SK-N-SH treated with all-trans-retinoic acid at 6 μM for 48 hours (cell line): ENCODE measurements around the gene SELENOF.
A peak's percentile ranks its signal among the peaks of the same experiment; 100 is the strongest.

Source experiments
- ATAC-seq: fragments of 200-7000 bp; cut with Tn5 transposase; 3 replicates; pipeline ENCODE4 v1.9.1; 2020; ENCODE audit warnings: mild to moderate bottlenecking, moderate library complexity
- ARNTL ChIP-seq: fragments of 450-650 bp; formaldehyde crosslinking; IDR thresholded peaks from 2 replicates; pipeline ENCODE4 v1.5.0; 2020; ENCODE audit warnings: low read depth, mild to moderate bottlenecking, moderate library complexity, borderline replicate concordance
- BACH2 ChIP-seq: fragments of 250-450 bp; sonication (Bioruptor Pico); IDR thresholded peaks from 2 replicates; pipeline ENCODE4 v1.9.0; 2021; ENCODE audit warnings: mild to moderate bottlenecking, borderline replicate concordance
- CSDC2 ChIP-seq: fragments of 250-450 bp; sonication (Bioruptor Pico); IDR thresholded peaks from 2 replicates; pipeline ENCODE4 v1.5.0; 2020; ENCODE audit warnings: mild to moderate bottlenecking, moderate library complexity
- CSRNP3 ChIP-seq: fragments of 250-450 bp; sonication (Bioruptor Pico); IDR thresholded peaks from 2 replicates; pipeline ENCODE4 v1.5.1; 2021; ENCODE audit warnings: mild to moderate bottlenecking, moderate library complexity
- ESRRG ChIP-seq: fragments of 250-450 bp; sonication (Bioruptor Pico); IDR thresholded peaks from 2 replicates; pipeline ENCODE4 v1.6.1; 2021; ENCODE audit warnings: mild to moderate bottlenecking
- GLIS3 ChIP-seq: fragments of 250-450 bp; sonication (Bioruptor Pico); IDR thresholded peaks from 2 replicates; pipeline ENCODE4 v1.5.0; 2020; ENCODE audit warnings: mild to moderate bottlenecking, moderate library complexity
- ISL1 ChIP-seq: fragments of 250-450 bp; sonication (Bioruptor Pico); IDR thresholded peaks from 2 replicates; pipeline ENCODE4 v2.1.2; 2022; ENCODE audit warnings: mild to moderate bottlenecking, moderate library complexity
- OSR1 ChIP-seq: fragments of 250-450 bp; sonication (Bioruptor Pico); IDR thresholded peaks from 2 replicates; pipeline ENCODE4 v1.8.0; 2022; ENCODE audit warnings: moderate library complexity, mild to moderate bottlenecking, inconsistent platforms
- PATZ1 ChIP-seq: fragments of 250-450 bp; sonication (Bioruptor Pico); IDR thresholded peaks from 2 replicates; pipeline ENCODE4 v1.8.0; 2020; ENCODE audit warnings: mild to moderate bottlenecking, moderate library complexity, borderline replicate concordance
- POU6F1 ChIP-seq: fragments of 250-450 bp; sonication (Bioruptor Pico); IDR thresholded peaks from 2 replicates; pipeline ENCODE4 v1.8.0; 2021; ENCODE audit warnings: low read depth, mild to moderate bottlenecking, moderate library complexity, borderline replicate concordance
- PPARA ChIP-seq: fragments of 250-450 bp; sonication (Bioruptor Pico); IDR thresholded peaks from 2 replicates; pipeline ENCODE4 v1.5.0; 2020; ENCODE audit warnings: mild to moderate bottlenecking, borderline replicate concordance
- RARB ChIP-seq: fragments of 250-450 bp; sonication (Bioruptor Pico); IDR thresholded peaks from 2 replicates; pipeline ENCODE4 v1.8.0; 2021; ENCODE audit warnings: mild to moderate bottlenecking, moderate library complexity
- SNAI2 ChIP-seq: fragments of 250-450 bp; sonication (Bioruptor Pico); IDR thresholded peaks from 2 replicates; pipeline ENCODE4 v1.5.0; 2020; ENCODE audit warnings: mild to moderate bottlenecking, moderate library complexity
- TCF4 ChIP-seq: fragments of 250-450 bp; sonication (Bioruptor Pico); IDR thresholded peaks from 2 replicates; pipeline ENCODE4 v1.8.0; 2021; ENCODE audit warnings: mild to moderate bottlenecking, moderate library complexity, borderline replicate concordance
- TOX ChIP-seq: fragments of 250-450 bp; sonication (Bioruptor Pico); IDR thresholded peaks from 2 replicates; pipeline ENCODE4 v1.8.0; 2021; ENCODE audit warnings: mild to moderate bottlenecking, moderate library complexity, borderline replicate concordance
- ZC3H10 ChIP-seq: fragments of 250-450 bp; sonication (Bioruptor Pico); IDR thresholded peaks from 2 replicates; pipeline ENCODE4 v1.5.1; 2021; ENCODE audit warnings: mild to moderate bottlenecking, moderate library complexity
- ZFP30 ChIP-seq: fragments of 450-650 bp; formaldehyde crosslinking; IDR thresholded peaks from 2 replicates; pipeline ENCODE4 v1.5.0; 2022; ENCODE audit warnings: mild to moderate bottlenecking, moderate library complexity
- ZNF565 ChIP-seq: fragments of 450-650 bp; formaldehyde crosslinking; conservative IDR thresholded peaks from 2 replicates; pipeline ENCODE4 v1.5.0; 2020; ENCODE audit warnings: low read depth, mild to moderate bottlenecking, moderate library complexity
- ZNF70 ChIP-seq: fragments of 450-650 bp; formaldehyde crosslinking; IDR thresholded peaks from 2 replicates; pipeline ENCODE4 v1.5.0; 2020; ENCODE audit warnings: mild to moderate bottlenecking, moderate library complexity
- ZNF8 ChIP-seq: fragments of 450-650 bp; formaldehyde crosslinking; IDR thresholded peaks from 2 replicates; pipeline ENCODE4 v1.5.0; 2020; ENCODE audit warnings: mild to moderate bottlenecking, moderate library complexity

SELENOF gene

GRCh38 chr1:86845514-86845913 is 68.4 kb downstream of the SELENOF start:
- ATAC-seq = no peak
- TF ChIP-seq CSDC2 (CRISPR knock-in tag) (no peak), PATZ1 (no peak)

- TF ChIP-seq ZNF565 (CRISPR knock-in tag) = no peak
- no peak for TF ChIP-seq ZFP30
- TF ChIP-seq RARB (CRISPR knock-in tag) = no peak
- no peak for TF ChIP-seq TOX (CRISPR knock-in tag)
- TF ChIP-seq SNAI2 (CRISPR knock-in tag) = no peak
- no peak for TF ChIP-seq POU6F1 (CRISPR knock-in tag)
- no peak for TF ChIP-seq CSDC2 (CRISPR knock-in tag)
- TF ChIP-seq BACH2 (CRISPR knock-in tag) = no peak
- no peak for TF ChIP-seq ZNF70 (CRISPR knock-in tag)
- no peak for TF ChIP-seq ISL1 (CRISPR knock-in tag)
- TF ChIP-seq GLIS3 (CRISPR knock-in tag) = no peak
- ATAC-seq = peak; percentile 42; the same call in 2 of the 3 replicates
Measured at GRCh38 chr1:86841116-86841515, 72.8 kb downstream of the SELENOF start.

- peak; percentile 98 for ATAC-seq
Measured at GRCh38 chr1:86833461-86834215, 80.3 kb downstream of the SELENOF start.

GRCh38 chr1:86832433-86832832 is 81.5 kb downstream of the SELENOF start:
- no peak for ATAC-seq
- TF ChIP-seq CSRNP3 (CRISPR knock-in tag) (no peak), ZNF70 (CRISPR knock-in tag) (no peak), OSR1 (CRISPR knock-in tag) (no peak), PPARA (CRISPR knock-in tag) (no peak), CSDC2 (CRISPR knock-in tag) (no peak), GLIS3 (CRISPR knock-in tag) (no peak), ZFP30 (no peak), BACH2 (CRISPR knock-in tag) (no peak), ISL1 (CRISPR knock-in tag) (no peak), ARNTL (CRISPR knock-in tag) (no peak), RARB (CRISPR knock-in tag) (no peak)
- TF ChIP-seq, all 23 proteins: peak for 0

More at GRCh38 chr1:86833461-86834215, 80.3 kb downstream of the SELENOF start:
- TF ChIP-seq ISL1 (CRISPR knock-in tag) (peak; percentile 39; the same call in 1 of the 2 replicates), ZNF8 (no peak)
- TF ChIP-seq, all 23 proteins: peak for 1

GRCh38 chr1:86829321-86829720 is 84.6 kb downstream of the SELENOF start:
- no peak for ATAC-seq
- TF ChIP-seq ZC3H10 (CRISPR knock-in tag) (no peak), SNAI2 (CRISPR knock-in tag) (no peak), TCF4 (no peak), PATZ1 (no peak), RARB (CRISPR knock-in tag) (no peak), GLIS3 (CRISPR knock-in tag) (no peak), CSRNP3 (CRISPR knock-in tag) (no peak), BACH2 (CRISPR knock-in tag) (no peak), POU6F1 (CRISPR knock-in tag) (no peak), ESRRG (CRISPR knock-in tag) (no peak), ZNF70 (CRISPR knock-in tag) (no peak), TOX (CRISPR knock-in tag) (no peak)
